Esophagus squamous epithelium (tissue), 5 donors: ENCODE measurements around the gene NR4A1. TPM values are rescaled to one million over a fixed set of nuclear protein-coding genes. Genes with fewer than 3 reads are reported as not detected.

ENCODE experiments used
- DNase-seq: peaks from one replicate; lab custom pipeline; 2025; lab: John Stamatoyannopoulos, UW
- H3K27ac ChIP-seq, 4 donors: fragments of 200-600 bp; sonication (generic); one replicate each; pipeline ENCODE4 v1.5.1; 2016 to 2019; ENCODE audit warnings: mild to moderate bottlenecking in 1 of 4
- H3K27me3 ChIP-seq, 4 donors: fragments of 200-600 bp; sonication (generic); 1 replicate in 3 of 4; 2 replicates in 1 of 4; pipeline versions ENCODE4 v1.5.1 to v1.6.0; 2017 to 2021; ENCODE audit warnings: antibody characterized with exemption in 1 of 4
- H3K36me3 ChIP-seq, 3 donors: fragments of 200-600 bp; sonication (generic); one replicate each; pipeline ENCODE4 v1.5.1; 2016 to 2019
- H3K4me1 ChIP-seq, 3 donors: fragments of 200-600 bp; sonication (generic); one replicate each; pipeline ENCODE4 v1.5.1; 2017 to 2019
- H3K4me3 ChIP-seq, 4 donors: fragments of 200-600 bp; sonication (generic); 1 replicate in 3 of 4; 2 replicates in 1 of 4; pipeline ENCODE4 v1.5.1; 2016 to 2019; ENCODE audit warnings: mild to moderate bottlenecking in 2 of 4, moderate library complexity in 1 of 4
- H3K9me3 ChIP-seq, 3 donors: fragments of 200-600 bp; sonication (generic); one replicate each; pipeline ENCODE4 v1.5.1; 2016 to 2019
- CTCF ChIP-seq, 6 experiments: fragments of 450-650 bp in 4 of 6; fragments of 200-600 bp in 2 of 6; sonication (generic) in 2 of 6; IDR thresholded peaks; one replicate each; pipeline ENCODE4 v1.5.1; 2016 to 2019; ENCODE audit warnings: antibody characterized with exemption in 6 of 6, mild to moderate bottlenecking in 4 of 6, moderate library complexity in 4 of 6
- POLR2A ChIP-seq, 4 donors: fragments of 450-650 bp; IDR thresholded peaks; one replicate each; pipeline ENCODE4 v1.6.1; 2017; ENCODE audit warnings: antibody characterized with exemption in 4 of 4, mild to moderate bottlenecking in 4 of 4, moderate library complexity in 3 of 4
- WGBS, 2 donors: methylation state at CpG; one replicate each; pipeline ENCODE4 v1.1.5; 2018; 5-methylcytosine and 5-hydroxymethylcytosine counted together
- intact Hi-C: fragments of 100-400 bp; cut with DNase I; formaldehyde crosslinking; loops from one replicate; pipeline ENCODE4 v1.15.0; 2022
- total RNA-seq, 4 donors: library from RNA; depleted of rRNA; stranded (reverse); fragments of >200 nt; gene quantifications; one replicate each; pipeline ENCODE4 v1.1.0, GENCODE V29; 2016
- donor health status: DM: yes; HTN: yes; CAD: no.

NR4A1 gene
- total RNA-seq, 4 donors from 2014 or later: 3.4 to 12.6 (median 5.6) TPM

- Histone ChIP-seq H3K27ac (peak overlapping the region; percentile 34 to 70 (median 64)), H3K27me3 (peaks cover 0 to 21% (median 0%) of the 10 kb centered on the region in 4 donors), H3K4me3 (peak overlapping the region; percentile 29 to 70 (median 56)), H3K36me3 (no peaks in the 10 kb centered on the region), H3K4me1 (peaks cover 20 to 46% (median 23%) of the 10 kb centered on the region in 3 donors), H3K9me3 (no peaks in the 10 kb centered on the region)
- TF ChIP-seq CTCF (IDR thresholded peaks at IDR 0.05) (peak; percentile 91 to 98 (median 96)), POLR2A (IDR thresholded peaks at IDR 0.05) (no peak)
- intact Hi-C loops: no loop called here
- no peak for DNase-seq
- WGBS, 2 donors: 0 to 1% methylated on average over 18 to 22 of the region's 70 CpGs
Measured at GRCh38 chr12:52023182-52023975, 27.9 kb upstream of the NR4A1 start.

- H3K4me3 ChIP-seq: peak overlapping the region; percentile 29 to 70 (median 56)
- intact Hi-C loops: no loop called here
- no peaks in the 10 kb centered on the region for H3K36me3 ChIP-seq
- H3K9me3 ChIP-seq: no peaks in the 10 kb centered on the region
- WGBS, 2 donors: 25 to 28% methylated on average over 16 to 20 of the region's 20 CpGs
- H3K27me3 ChIP-seq: peaks cover 0 to 20% (median 0%) of the 10 kb centered on the region in 4 donors
- TF ChIP-seq POLR2A (IDR thresholded peaks at IDR 0.05) (no peak), CTCF (IDR thresholded peaks at IDR 0.05) (no peak)
- no peak for DNase-seq
- peak overlapping the region; percentile 34 to 89 (median 72) for H3K27ac ChIP-seq
- peaks cover 20 to 46% (median 23%) of the 10 kb centered on the region in 3 donors for H3K4me1 ChIP-seq
Measured at GRCh38 chr12:52023976-52024688, 27.1 kb upstream of the NR4A1 start.

GRCh38 chr12:52024845-52025230 is 26.4 kb upstream of the NR4A1 start:
- peak overlapping the region in 3 of 4 donors; percentile 34 to 59 (median 42) for H3K4me3 ChIP-seq
- intact Hi-C loops: loop anchor here (5.0 kb wide), 1 partner anchor 57 kb away; no protein-coding TSS in a partner anchor
- TF ChIP-seq POLR2A (IDR thresholded peaks at IDR 0.05) (peak in 1 of 4 donors; percentile 14), CTCF (IDR thresholded peaks at IDR 0.05) (no peak)
- no peaks in the 10 kb centered on the region for H3K9me3 ChIP-seq
- no peak for DNase-seq
- H3K4me1 ChIP-seq: peaks cover 20 to 46% (median 23%) of the 10 kb centered on the region in 3 donors
- H3K27me3 ChIP-seq: peaks cover 0 to 19% (median 0%) of the 10 kb centered on the region in 4 donors
- 45 to 56% methylated on average over 11 to 15 of the region's 15 CpGs for WGBS, 2 donors
- no peaks in the 10 kb centered on the region for H3K36me3 ChIP-seq
- peak overlapping the region; percentile 57 to 89 (median 78) for H3K27ac ChIP-seq

- H3K27ac ChIP-seq: peak overlapping the region in 3 of 4 donors; percentile 74 to 89 (median 82)
- no peak overlapping the region for H3K4me3 ChIP-seq
- intact Hi-C loops: loop anchor here (5.0 kb wide), 1 partner anchor 56 kb away; no protein-coding TSS in a partner anchor
- no peak for DNase-seq
- no peaks in the 10 kb centered on the region for H3K9me3 ChIP-seq
- H3K36me3 ChIP-seq: no peaks in the 10 kb centered on the region
- H3K27me3 ChIP-seq: peaks cover 0 to 15% (median 0%) of the 10 kb centered on the region in 4 donors
- 44 to 50% methylated on average over 5 of the region's 5 CpGs for WGBS, 2 donors
- peaks cover 20 to 39% (median 23%) of the 10 kb centered on the region in 3 donors for H3K4me1 ChIP-seq
- TF ChIP-seq POLR2A (IDR thresholded peaks at IDR 0.05): no peak
- TF ChIP-seq CTCF (IDR thresholded peaks at IDR 0.05): no peak
Measured at GRCh38 chr12:52026263-52026662, 25.0 kb upstream of the NR4A1 start.
